ENCODE results near the gene LANCL2.

DNA sequence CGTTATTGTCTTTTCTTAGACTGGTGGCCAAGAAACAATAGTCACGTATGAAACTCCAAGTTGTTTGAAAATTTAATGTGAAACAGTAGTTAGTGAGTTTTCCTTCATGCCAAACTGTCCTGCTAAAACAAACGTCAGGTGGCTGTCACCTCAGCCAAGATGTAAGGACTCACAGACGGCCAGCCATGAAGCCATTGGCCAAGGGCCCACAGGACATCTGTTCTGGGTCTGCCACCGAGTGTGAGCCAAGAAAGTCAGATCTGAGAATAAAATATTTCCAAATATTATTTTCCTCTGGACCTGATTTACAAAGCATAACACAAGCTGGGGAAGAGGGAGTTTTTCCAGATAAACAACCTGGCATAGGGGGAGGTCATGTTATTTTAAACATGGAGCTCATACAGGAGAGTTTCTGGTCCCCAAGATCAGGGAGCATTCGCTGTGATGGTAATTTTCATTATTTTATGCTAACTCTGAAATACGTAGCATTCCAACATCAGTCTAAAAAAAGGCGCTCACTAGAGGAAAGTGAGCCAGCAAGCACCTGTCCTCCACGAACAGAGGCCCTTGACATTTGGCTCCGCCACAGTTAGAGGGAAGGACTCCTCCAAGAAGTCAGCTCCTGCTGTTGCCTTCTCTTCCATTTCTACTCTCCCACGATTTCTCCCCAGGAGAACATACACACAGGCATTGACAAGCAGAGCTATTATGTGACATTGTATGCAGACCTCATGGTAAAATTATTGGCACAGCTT, 38.9 kb upstream of the LANCL2 start:
- TF ChIP-seq FOS (IDR thresholded peaks at IDR 0.05; ENCODE audit: low read depth, low read length) (no peak), BHLHE40 (IDR thresholded peaks at IDR 0.05; ENCODE audit: low read depth, low read length) (no peak), MAFK (IDR thresholded peaks at IDR 0.05; ENCODE audit: low read depth, low read length) (no peak), RFX5 (IDR thresholded peaks at IDR 0.05; ENCODE audit: low read depth, low read length) (no peak), CEBPB (IDR thresholded peaks at IDR 0.05; ENCODE audit: low read depth, low read length) (no peak), POLR2A (IDR thresholded peaks at IDR 0.05; ENCODE audit: low read depth, low read length) (no peak), RAD21 (IDR thresholded peaks at IDR 0.05; ENCODE audit: low read length) (no peak), SMC3 (IDR thresholded peaks at IDR 0.05; ENCODE audit: low read depth, low read length) (no peak)
- TF ChIP-seq, protein P1, sequence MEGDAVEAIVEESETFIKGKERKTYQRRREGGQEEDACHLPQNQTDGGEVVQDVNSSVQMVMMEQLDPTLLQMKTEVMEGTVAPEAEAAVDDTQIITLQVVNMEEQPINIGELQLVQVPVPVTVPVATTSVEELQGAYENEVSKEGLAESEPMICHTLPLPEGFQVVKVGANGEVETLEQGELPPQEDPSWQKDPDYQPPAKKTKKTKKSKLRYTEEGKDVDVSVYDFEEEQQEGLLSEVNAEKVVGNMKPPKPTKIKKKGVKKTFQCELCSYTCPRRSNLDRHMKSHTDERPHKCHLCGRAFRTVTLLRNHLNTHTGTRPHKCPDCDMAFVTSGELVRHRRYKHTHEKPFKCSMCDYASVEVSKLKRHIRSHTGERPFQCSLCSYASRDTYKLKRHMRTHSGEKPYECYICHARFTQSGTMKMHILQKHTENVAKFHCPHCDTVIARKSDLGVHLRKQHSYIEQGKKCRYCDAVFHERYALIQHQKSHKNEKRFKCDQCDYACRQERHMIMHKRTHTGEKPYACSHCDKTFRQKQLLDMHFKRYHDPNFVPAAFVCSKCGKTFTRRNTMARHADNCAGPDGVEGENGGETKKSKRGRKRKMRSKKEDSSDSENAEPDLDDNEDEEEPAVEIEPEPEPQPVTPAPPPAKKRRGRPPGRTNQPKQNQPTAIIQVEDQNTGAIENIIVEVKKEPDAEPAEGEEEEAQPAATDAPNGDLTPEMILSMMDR (conservative IDR thresholded peaks at IDR 0.05; ENCODE audit: low read depth, low read length) = no peak
- TF ChIP-seq, protein P2, sequence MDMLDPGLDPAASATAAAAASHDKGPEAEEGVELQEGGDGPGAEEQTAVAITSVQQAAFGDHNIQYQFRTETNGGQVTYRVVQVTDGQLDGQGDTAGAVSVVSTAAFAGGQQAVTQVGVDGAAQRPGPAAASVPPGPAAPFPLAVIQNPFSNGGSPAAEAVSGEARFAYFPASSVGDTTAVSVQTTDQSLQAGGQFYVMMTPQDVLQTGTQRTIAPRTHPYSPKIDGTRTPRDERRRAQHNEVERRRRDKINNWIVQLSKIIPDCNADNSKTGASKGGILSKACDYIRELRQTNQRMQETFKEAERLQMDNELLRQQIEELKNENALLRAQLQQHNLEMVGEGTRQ (IDR thresholded peaks at IDR 0.05; ENCODE audit: low read depth, low read length) = no peak
- TF ChIP-seq, protein P3, sequence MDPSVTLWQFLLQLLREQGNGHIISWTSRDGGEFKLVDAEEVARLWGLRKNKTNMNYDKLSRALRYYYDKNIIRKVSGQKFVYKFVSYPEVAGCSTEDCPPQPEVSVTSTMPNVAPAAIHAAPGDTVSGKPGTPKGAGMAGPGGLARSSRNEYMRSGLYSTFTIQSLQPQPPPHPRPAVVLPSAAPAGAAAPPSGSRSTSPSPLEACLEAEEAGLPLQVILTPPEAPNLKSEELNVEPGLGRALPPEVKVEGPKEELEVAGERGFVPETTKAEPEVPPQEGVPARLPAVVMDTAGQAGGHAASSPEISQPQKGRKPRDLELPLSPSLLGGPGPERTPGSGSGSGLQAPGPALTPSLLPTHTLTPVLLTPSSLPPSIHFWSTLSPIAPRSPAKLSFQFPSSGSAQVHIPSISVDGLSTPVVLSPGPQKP (IDR thresholded peaks at IDR 0.05; ENCODE audit: borderline replicate concordance, low read depth, low read length) = no peak

All from IMR-90 (cell line).